Measurements from ENCODE around the gene TRIM39. TPM values are rescaled to one million over a fixed set of nuclear protein-coding genes. Genes with fewer than 3 reads are reported as not detected.
"Not testable (repeated sequence)": the region's sequence is repeated elsewhere in the genome, so short reads cannot be mapped to it uniquely, and the experiment has no call there.

The TRIM39 gene
- polyA plus RNA-seq (ENCODE audit: insufficient read length) = 7.3 TPM

DNA sequence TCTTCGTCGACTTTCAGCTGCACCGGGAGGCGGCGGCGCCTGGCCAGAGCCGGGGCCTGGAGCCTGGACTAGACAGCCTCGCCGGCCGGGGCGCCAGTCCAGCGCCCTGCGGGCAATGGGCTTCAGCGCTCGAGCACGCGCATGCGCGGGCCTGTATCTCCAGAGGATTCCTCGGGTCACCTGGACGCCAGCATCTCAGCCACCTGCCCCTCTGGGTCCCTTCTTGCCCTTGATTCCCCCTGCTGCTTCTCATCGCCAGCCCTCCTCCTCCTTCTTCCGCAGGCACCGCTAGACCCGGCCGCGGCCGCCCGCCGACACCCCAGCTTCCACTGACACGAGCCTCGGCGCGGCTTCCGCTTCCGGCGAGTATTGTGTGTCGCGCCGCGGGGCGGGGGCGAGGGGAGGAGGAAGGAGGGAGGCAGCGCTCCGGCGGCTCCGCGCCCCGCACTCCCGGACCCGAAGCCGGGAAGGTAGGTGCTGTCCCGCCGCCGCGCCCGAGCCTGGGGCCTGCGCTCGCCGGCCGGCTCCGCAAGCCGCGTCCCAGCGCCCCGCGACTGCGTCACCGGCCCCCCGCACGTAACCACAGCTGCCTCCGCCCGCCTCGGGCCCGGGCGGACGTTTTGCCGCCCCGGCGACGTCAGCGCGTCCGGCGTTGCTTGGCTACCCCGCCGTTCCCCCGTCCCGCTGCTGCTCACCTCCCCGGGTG, at the start of gene TRIM39:
Gene TRIM39 (plus strand): TSS at position 402 of the 706 bp plus-strand sequence. CDS start 2,391 bp downstream, outside the sequence.
- DNase-seq (ENCODE audit: low read depth) = peak; percentile 64

DNA sequence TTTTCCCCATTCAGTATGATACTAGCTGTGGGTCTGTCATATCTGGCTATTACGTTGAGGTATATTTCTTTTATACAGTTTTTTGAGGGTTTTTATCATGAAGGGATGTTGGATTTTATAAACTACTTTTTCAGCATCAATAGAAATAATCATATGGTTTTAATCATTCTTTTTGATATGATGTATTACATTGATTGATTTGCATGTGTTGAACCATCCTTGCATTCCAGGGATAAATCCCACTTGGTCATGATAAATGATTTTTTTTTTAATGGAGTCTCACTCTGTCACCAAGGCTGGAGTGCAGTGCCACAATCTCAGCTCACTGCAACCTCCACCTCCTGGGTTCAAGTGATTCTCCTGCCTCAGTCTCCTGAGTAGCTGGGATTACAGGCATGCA, 45.7 kb upstream of the TRIM39 start:
- not testable (repeated sequence) for DNase-seq (ENCODE audit: low read depth)

DNA sequence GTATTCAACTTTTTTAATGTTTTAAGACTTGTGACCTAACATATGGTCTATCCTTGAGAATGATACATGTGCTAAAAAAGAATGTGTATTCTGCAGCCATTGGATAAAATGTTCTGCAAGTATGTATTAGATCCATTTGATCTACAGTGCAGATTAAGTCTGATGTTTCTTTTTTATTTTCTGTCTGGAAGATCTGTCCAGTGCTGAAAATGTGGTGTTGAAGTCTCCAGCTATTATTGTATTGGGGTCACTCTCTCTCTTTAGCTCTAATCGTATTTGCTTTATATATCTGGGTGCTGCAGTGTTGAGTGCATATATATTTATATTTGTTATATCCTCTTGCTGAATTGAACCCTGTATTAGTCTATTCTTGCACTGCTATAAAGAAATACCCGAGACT, 44.2 kb upstream of the TRIM39 start:
- DNase-seq (ENCODE audit: low read depth) = no peak

DNA sequence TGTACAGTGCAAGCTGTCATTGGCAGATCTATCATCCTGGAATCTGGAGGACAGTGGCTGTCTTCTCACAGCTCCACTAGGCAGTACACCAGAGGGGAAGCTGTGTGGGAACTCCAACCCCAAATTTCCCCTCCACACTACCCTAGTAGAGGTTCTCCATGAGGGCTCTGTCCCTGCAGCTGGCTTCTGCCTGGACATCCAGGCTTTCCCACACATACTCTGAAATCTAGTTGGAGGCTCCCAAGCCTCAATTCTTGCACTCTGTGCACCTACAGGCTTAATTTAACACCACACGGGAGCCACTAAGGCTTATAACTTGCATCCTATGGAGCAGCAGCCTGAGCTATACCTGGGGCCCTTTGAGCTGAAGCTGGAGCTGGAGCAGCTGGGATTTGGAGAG, 43.0 kb upstream of the TRIM39 start:
- DNase-seq (ENCODE audit: low read depth) = no peak

DNA sequence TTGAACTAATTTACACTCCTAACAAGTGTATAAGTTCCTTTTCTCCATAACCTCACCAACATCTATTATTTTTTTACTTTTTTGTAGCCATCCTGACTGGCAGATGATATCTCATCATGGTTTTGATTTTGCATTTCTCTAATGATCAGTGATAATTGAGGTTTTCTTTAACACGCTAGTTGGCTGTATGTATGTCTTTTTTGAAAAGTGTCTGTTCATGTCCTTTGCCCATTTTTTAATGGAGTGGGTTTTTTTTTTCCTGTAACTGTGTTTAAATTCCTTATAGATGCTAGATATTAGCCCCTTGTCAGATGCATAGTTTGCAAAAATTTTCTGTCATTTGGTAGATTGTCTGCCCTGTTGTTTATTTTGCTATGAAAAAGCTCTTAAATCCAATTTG, 39.6 kb upstream of the TRIM39 start:
- no peak for DNase-seq (ENCODE audit: low read depth)

GRCh38 chr6:30295837-30296236, 30.9 kb upstream of the TRIM39 start:
- DNase-seq (ENCODE audit: low read depth) = no peak

DNA sequence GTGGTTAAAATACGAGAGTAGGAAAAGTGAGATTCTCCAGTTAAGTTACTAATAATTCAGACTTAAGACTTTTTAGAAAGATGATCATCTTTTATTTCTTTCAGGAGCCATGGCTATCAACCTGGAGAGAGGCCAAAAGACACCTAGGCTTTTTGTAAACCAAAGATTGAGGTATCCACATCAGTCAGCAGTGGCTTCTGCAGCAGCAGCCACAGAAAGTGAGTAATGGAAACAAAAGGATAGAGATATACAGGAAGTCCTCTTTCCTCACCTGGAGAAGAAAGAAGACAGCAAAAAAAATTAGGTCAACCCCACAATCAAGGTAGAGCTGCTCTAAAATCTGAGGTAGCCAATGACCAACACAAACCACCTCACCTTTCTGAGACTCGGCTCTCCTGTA, 22.7 kb upstream of the TRIM39 start:
- DNase-seq (ENCODE audit: low read depth) = no peak

DNA sequence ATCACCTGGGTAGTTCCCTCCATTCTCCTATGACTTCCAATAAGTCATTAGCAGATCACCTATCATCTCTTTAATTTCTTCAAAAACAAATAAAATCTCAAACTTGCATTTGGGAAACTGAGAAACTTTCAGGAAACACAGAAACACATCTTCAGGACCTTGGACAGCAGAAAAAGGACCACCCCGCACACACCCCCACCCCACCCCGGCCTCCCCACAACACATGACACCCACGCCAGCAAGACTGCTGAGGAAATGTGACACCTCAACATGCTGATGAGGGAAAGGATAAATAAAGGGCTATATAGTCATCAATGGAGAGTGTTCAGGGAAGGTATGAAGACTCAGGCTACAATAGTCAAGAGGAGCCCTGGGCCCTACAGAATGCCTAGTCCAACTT, 15.6 kb upstream of the TRIM39 start:
- DNase-seq (ENCODE audit: low read depth) = no peak

- no peak for DNase-seq (ENCODE audit: low read depth)
Measured at GRCh38 chr6:30311671-30312070, 15.1 kb upstream of the TRIM39 start.

GRCh38 chr6:30312266-30312665, 14.5 kb upstream of the TRIM39 start:
- no peak for DNase-seq (ENCODE audit: low read depth)

GRCh38 chr6:30312676-30313321, 13.9 kb upstream of the TRIM39 start:
- DNase-seq (ENCODE audit: low read depth) = no peak

DNA sequence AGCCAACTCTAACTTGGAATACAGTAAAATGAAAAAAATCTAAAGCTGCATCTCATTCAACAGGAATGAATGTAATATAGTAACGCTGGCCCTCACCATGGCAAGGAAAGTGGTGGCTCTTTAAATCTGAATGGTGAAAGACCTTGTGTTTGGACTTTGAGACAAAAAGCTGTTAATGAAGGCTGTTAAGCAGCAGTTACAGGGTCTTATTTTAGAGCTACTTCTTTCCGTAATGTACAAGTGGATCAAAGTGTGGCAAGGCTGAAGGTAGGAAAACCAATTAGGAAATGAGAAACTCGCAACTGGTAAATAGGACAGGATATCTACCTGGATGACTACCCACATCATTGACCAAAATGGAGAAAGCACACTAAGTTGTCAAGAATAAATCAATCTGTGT, 11.6 kb upstream of the TRIM39 start:
- DNase-seq (ENCODE audit: low read depth) = no peak

GRCh38 chr6:30317913-30318589, 8.7 kb upstream of the TRIM39 start:
- DNase-seq (ENCODE audit: low read depth) = no peak

- no peak for DNase-seq (ENCODE audit: low read depth)
Measured at GRCh38 chr6:30319146-30319835, 7.4 kb upstream of the TRIM39 start.

DNA sequence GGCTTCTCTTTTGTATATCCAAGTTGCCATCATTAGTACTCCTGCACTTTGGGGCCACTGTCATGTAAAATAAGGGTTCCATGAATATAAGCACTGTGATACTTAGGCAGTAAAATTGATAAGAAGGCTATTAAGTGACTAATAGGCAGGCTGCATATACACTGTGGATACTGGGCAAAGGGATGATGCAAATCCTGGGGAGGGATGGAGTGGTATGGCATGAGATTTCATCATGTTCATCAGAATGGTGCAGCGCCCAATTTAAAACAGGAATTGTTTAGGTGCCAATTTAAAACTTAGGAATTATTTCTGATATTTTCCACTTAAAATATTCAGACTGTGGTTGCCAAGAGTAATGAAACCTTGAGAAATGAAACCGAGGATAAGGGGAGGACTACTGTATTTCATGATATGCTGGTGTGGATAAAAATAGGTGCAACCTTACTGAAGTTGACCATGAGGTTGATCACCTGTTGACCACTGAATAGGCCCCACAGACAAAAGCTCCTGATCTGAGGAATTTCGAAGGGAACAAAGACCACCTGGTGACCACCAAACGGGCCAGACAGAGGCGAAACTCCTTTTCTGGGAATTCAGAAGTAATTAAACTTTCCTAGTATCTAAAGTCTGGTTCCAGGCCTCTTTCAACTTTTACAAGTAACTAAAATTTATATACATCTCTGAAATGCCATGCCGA, 4.9 kb upstream of the TRIM39 start:
- no peak for DNase-seq (ENCODE audit: low read depth)

DNA sequence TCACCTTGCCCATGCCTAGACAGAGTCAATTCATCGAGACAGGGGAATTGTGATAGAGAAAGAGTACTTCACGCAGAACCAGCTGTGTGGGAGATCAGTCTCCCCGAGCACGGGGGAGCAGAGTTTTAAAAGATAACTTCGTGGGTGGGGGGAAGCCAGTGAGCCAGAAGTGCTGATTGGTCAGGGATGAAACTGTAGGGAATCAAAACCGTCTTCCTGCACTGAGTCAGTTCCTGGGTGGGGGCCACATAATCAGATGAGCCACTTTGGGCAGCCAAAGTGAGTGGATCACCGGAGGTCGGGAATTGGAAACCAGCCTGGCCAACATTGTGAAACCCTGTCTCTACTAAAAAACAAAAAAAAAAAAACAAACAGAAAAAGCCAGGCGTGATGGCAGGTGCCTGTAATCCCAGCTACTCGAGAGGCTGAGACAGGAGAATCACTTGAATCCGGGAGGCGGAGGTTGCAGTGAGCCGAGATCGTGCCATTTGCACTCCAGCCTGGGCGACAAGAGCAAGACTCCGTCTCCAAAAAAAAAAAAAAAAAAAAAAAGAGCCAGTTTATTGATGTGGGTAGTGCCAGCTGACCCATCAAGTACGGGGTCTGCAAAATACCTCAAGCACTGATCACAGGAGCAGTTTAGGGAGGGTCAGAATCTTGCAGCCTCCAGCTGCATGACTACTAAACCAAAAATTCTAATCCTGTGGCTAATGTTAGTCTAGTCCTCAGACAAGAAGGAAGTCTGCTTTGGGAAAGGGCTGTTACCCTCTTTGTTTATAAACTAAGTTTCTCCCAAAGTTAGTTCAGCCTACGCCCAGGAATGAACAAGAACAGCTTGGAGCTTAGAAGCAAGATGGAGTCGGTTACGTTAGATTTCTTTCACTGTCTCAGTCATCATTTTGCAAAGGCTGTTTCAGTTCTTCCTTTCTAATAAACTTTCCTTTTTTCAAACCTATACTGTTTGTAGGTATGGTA, 3.9 kb upstream of the TRIM39 start:
- no peak for DNase-seq (ENCODE audit: low read depth)

- DNase-seq (ENCODE audit: low read depth) = no peak
Measured at GRCh38 chr6:30323806-30324205, 2.9 kb upstream of the TRIM39 start.

- no peak for DNase-seq (ENCODE audit: low read depth)
Measured at GRCh38 chr6:30325150-30325872, 1.4 kb upstream of the TRIM39 start.

DNA sequence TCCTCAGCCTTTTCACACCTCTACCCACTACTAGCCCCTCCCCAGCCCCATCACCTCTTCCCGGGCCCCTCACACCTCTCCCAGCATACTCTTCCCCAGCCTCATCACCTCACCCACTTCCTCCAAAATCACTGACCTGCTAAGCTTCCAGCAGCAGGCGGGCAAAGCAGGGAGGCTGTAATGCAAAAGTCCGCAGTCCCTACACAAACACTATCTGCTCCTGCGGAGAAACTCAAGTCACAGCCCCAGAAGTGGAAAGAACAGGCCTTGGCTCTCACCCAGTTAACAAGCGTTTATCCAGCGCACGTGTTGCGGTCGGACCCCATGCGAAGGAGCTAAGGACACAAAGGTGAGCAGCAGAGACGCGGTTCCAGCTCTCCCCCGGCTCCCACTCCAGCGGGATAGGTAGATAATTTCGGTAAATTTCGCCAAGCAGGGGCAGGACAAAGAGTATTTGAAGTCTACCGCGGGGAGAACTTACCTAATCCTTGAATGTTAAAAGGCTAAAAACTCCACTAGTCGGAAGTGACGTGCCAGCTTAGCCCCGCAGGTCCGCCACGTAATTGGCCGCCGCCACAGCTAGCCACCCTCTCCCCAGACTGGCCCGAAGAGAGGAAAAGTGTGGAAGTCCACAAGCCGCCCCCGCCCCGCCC, 728 bp upstream of the TRIM39 start:
- DNase-seq (ENCODE audit: low read depth) = peak; percentile 11
